ENCODE measurements around the gene SND1.

- TF ChIP-seq NFRKB (IDR thresholded peaks at IDR 0.05), result no peak
- TF ChIP-seq ARNT (IDR thresholded peaks at IDR 0.05), result no peak
- TF ChIP-seq SP1 (IDR thresholded peaks at IDR 0.05), result no peak
- no peak for TF ChIP-seq BHLHE40 (IDR thresholded peaks at IDR 0.05; ENCODE audit: borderline replicate concordance)
- TF ChIP-seq ZNF384 (IDR thresholded peaks at IDR 0.05), result no peak
Observed at GRCh38 chr7:127765150-127765549, 113.2 kb downstream of the SND1 start.
